ENCODE data around the gene PNPLA6. TPM values are rescaled to one million over a fixed set of nuclear protein-coding genes. Genes with fewer than 3 reads are reported as not detected.

The PNPLA6 gene
- total and polyA plus RNA-seq, 2 of the 8 experiments (the other 6 are each of a cell fraction or from before 2014, with no cell fraction given) = 55.1 to 121 TPM

DNA sequence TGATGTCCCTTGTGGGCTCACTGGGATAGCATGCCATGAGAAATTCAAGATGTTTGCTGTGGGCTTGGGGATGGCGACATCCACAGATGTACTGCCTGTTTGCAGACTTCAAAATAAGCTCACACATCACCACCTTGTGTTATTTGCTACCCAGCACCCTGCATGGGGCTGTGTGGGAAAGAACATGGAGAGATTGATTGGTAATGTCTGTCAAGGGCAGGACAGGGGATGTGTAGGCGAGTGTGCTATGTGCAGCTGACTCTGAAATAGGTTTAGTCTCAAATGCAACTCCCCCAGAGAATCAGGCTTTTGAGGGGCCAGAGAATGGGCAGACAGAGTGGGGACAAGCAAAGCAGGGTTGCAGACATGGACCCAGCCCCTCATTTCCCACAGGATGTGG lies 24.7 kb downstream of the PNPLA6 start:
- CTCF ChIA-PET (ENCODE audit: partially characterized antibody) = interaction anchor here (1.2 to 2.9 kb wide), 4 partner anchors 8 to 63 kb away, joined by 3 to 14 read pairs (median 5); partner anchors contain the start of gene CAMSAP3
- H3K4ac ChIP-seq (replicated peaks; ENCODE audit: insufficient read length, low read depth, low read length) = no peak overlapping the region
- FAIRE-seq = no peak
- no peak for TF ChIP-seq SUZ12 (IDR thresholded peaks at IDR 0.05; ENCODE audit: low read length)
- TF ChIP-seq TAF7 (optimal IDR thresholded peaks at IDR 0.05; ENCODE audit: borderline replicate concordance, low read depth, low read length) = no peak
- TF ChIP-seq, protein P1, sequence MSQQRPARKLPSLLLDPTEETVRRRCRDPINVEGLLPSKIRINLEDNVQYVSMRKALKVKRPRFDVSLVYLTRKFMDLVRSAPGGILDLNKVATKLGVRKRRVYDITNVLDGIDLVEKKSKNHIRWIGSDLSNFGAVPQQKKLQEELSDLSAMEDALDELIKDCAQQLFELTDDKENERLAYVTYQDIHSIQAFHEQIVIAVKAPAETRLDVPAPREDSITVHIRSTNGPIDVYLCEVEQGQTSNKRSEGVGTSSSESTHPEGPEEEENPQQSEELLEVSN (IDR thresholded peaks at IDR 0.05) = no peak
- no peak for TF ChIP-seq NANOG (IDR thresholded peaks at IDR 0.05; ENCODE audit: insufficient read depth, low read depth, low read length, poor library complexity, severe bottlenecking)
- no peak for TF ChIP-seq TCF12 (IDR thresholded peaks at IDR 0.05; ENCODE audit: low read depth, low read length)
- no peak for TF ChIP-seq CBX8 (IDR thresholded peaks at IDR 0.05; ENCODE audit: borderline replicate concordance, low read depth, low read length)
- no peak for TF ChIP-seq BACH1 (IDR thresholded peaks at IDR 0.05; ENCODE audit: low read length)
- no peak for TF ChIP-seq NRF1 (IDR thresholded peaks at IDR 0.05; ENCODE audit: low read depth, low read length)
- TF ChIP-seq RXRA (IDR thresholded peaks at IDR 0.05; ENCODE audit: insufficient read depth, low read depth, low read length) = no peak
- TF ChIP-seq BCL11A (IDR thresholded peaks at IDR 0.05; ENCODE audit: low read depth in 2 of 2, low read length in 2 of 2) = no peak
- no peak for TF ChIP-seq POU5F1 (IDR thresholded peaks at IDR 0.05; ENCODE audit: low read depth, low read length)
- TF ChIP-seq POLR2AphosphoS5 (IDR thresholded peaks at IDR 0.05; ENCODE audit: low read depth, low read length) = no peak

More for the DNA sequence above, 24.7 kb downstream of the PNPLA6 start:
- no peak overlapping the region for H3K9ac ChIP-seq (replicated peaks in 1 of 4; ENCODE audit: extremely low read depth in 1 of 4, low read depth in 3 of 4, low read length in 3 of 4)
- no peaks in the 10 kb centered on the region for H3K27me3 ChIP-seq (replicated peaks in 1 of 4; ENCODE audit: control insufficient read depth in 3 of 4, extremely low read depth in 1 of 4, insufficient read depth in 3 of 4, low read length in 3 of 4)
- H4K8ac ChIP-seq (ENCODE audit: extremely low read depth, insufficient read depth, low read length) = peak overlapping the region; percentile 68; the same call in 1 of the 2 replicates
- no peak overlapping the region for H2BK15ac ChIP-seq (ENCODE audit: low read length)
- no peak overlapping the region for H3K27ac ChIP-seq (ENCODE audit: low read depth, low read length)
- H4K5ac ChIP-seq (ENCODE audit: insufficient read length, low read depth, low read length) = no peak overlapping the region
- no peaks in the 10 kb centered on the region for H3K79me1 ChIP-seq (ENCODE audit: low read depth, low read length)
- no peak overlapping the region for H2BK20ac ChIP-seq (ENCODE audit: low read length)
- no peak overlapping the region for H3K4me2 ChIP-seq (ENCODE audit: insufficient read depth in 1 of 2, low read depth in 2 of 2, low read length in 2 of 2)
- H2BK12ac ChIP-seq (ENCODE audit: low read depth, low read length) = no peak overlapping the region
- H3K9me3 ChIP-seq (ENCODE audit: insufficient read depth in 2 of 2, low read depth in 1 of 2, low read length in 1 of 2) = no peaks in the 10 kb centered on the region
- H2BK120ac ChIP-seq (replicated peaks; ENCODE audit: low read depth, low read length) = no peak overlapping the region
- H2BK5ac ChIP-seq (ENCODE audit: low read depth, low read length) = no peak overlapping the region
- no peak overlapping the region for H3K56ac ChIP-seq (replicated peaks; ENCODE audit: insufficient read length, low read depth, low read length)
- H3K36me3 ChIP-seq (ENCODE audit: control insufficient read depth in 2 of 4, insufficient read depth in 4 of 4, low read length in 3 of 4) = peaks cover 10 to 26% (median 19%) of the 10 kb centered on the region in 4 experiments
- no peak for DNase-seq (ENCODE audit: low read depth in 1 of 2, low spot score in 2 of 2)
- H4K20me1 ChIP-seq (replicated peaks in 1 of 2; ENCODE audit: control insufficient read depth in 1 of 2, insufficient read depth in 2 of 2, low read length in 2 of 2) = peaks cover 0 to 10% of the 10 kb centered on the region in 2 experiments
- H2AFZ ChIP-seq (ENCODE audit: low read length) = no peak overlapping the region
- no peaks in the 10 kb centered on the region for H3K79me2 ChIP-seq (ENCODE audit: control insufficient read depth in 1 of 2, insufficient read depth in 2 of 2, low read length in 2 of 2)
- H4K91ac ChIP-seq (replicated peaks; ENCODE audit: insufficient read length, low read length) = no peak overlapping the region
- H3K23ac ChIP-seq (ENCODE audit: insufficient read length) = no peak overlapping the region
- H3K4me3 ChIP-seq (ENCODE audit: extremely low read depth in 1 of 4, insufficient read depth in 2 of 4, low read depth in 3 of 4, low read length in 4 of 4) = no peak overlapping the region
- no peaks in the 10 kb centered on the region; the same call in 1 of the 2 replicates for H3K23me2 ChIP-seq (ENCODE audit: low read depth, low read length)
- peaks cover 0 to 3% (median 1%) of the 10 kb centered on the region in 4 experiments; a peak in 3 of 7 replicates for H3K4me1 ChIP-seq (replicated peaks in 1 of 4; ENCODE audit: control insufficient read depth in 3 of 4, insufficient read depth in 4 of 4, low read length in 3 of 4)
- H2AK5ac ChIP-seq (ENCODE audit: low read depth, low read length) = no peak overlapping the region
- POLR2A ChIA-PET (ENCODE audit: partially characterized antibody) = interaction anchor here (0.9 to 1.2 kb wide), 2 partner anchors 8 to 9 kb away, joined by 3 to 4 read pairs; no protein-coding TSS in a partner anchor
- WGBS, 2 experiments (ENCODE audit: extremely low coverage in 1 of 2, insufficient coverage in 1 of 2, insufficient read length in 1 of 2, insufficient replicate concordance in 2 of 2, low coverage in 1 of 2, low lambda C conversion rate in 2 of 2, missing lambda C conversion rate in 1 of 2) = 92% methylated on average over 2 of the region's 2 CpGs; no CpG with 5 or more reads in 1 of the 2 experiments
- no peak overlapping the region for H3K18ac ChIP-seq (ENCODE audit: extremely low read depth, low read length)
- H3K14ac ChIP-seq (ENCODE audit: insufficient read length) = no peak overlapping the region

Data from H1 (cell line).